ENCODE measurements around the gene KLRC1. TPM values are rescaled to one million over a fixed set of nuclear protein-coding genes. Genes with fewer than 3 reads are reported as not detected.

KLRC1 gene
- total RNA-seq, 1 experiment from 2014 or later, result not detected

- intact Hi-C loops (cut with micrococcal nuclease), result no loop called here
- no TSS peak for BruUV-seq (replicated peaks)
Observed at GRCh38 chr12:10469701-10470100, 16.5 kb upstream of the KLRC1 start.

More at GRCh38 chr12:10469701-10470100, 16.5 kb upstream of the KLRC1 start:
- H3K79me2 ChIP-seq (ENCODE audit: insufficient read depth, low read length), result no peaks in the 10 kb centered on the region
- no peaks in the 10 kb centered on the region for H3K9me2 ChIP-seq (ENCODE audit: insufficient read depth)
- H3K27me3 ChIP-seq (ENCODE audit: insufficient read depth, low read length), result no peaks in the 10 kb centered on the region
- H3K27ac ChIP-seq (ENCODE audit: low read depth, low read length), result no peak overlapping the region
- TF ChIP-seq POLR2AphosphoS5 (IDR thresholded peaks at IDR 0.05; ENCODE audit: low read depth, low read length) (no peak), ATF3 (IDR thresholded peaks at IDR 0.05) (no peak), EZH2 (IDR thresholded peaks at IDR 0.05) (no peak), ZNF274 (IDR thresholded peaks at IDR 0.05; ENCODE audit: low read depth, low read length) (no peak), POLR2A (IDR thresholded peaks at IDR 0.05; ENCODE audit: borderline replicate concordance, extremely low read depth, insufficient read depth, insufficient read length) (no peak), SP1 (IDR thresholded peaks at IDR 0.05; ENCODE audit: low read depth) (no peak), CEBPB (IDR thresholded peaks at IDR 0.05; ENCODE audit: low read depth) (no peak), SIN3A (IDR thresholded peaks at IDR 0.05; ENCODE audit: low read depth) (no peak), MAX (IDR thresholded peaks at IDR 0.05) (no peak), EGR1 (IDR thresholded peaks at IDR 0.05; ENCODE audit: low read depth) (no peak), FOSL1 (IDR thresholded peaks at IDR 0.05; ENCODE audit: low read depth) (no peak), CTCF (IDR thresholded peaks at IDR 0.05 in 2 of 3, conservative IDR thresholded peaks at IDR 0.05 in 1 of 3; ENCODE audit: borderline replicate concordance in 1 of 3, insufficient read depth in 1 of 3, low read depth in 2 of 3, low read length in 2 of 3) (no peak), ZBTB33 (IDR thresholded peaks at IDR 0.05; ENCODE audit: extremely low read depth, insufficient replicate concordance, low read length) (no peak), SRF (IDR thresholded peaks at IDR 0.05; ENCODE audit: low read depth) (no peak), ELF1 (IDR thresholded peaks at IDR 0.05; ENCODE audit: borderline replicate concordance, low read depth) (no peak)
- DNase-seq (ENCODE audit: low read depth, low spot score) (no peak), ATAC-seq (no peak)
- ChIA-PET CTCF (no interaction called here), POLR2A (no interaction called here), RAD21 (ENCODE audit: low non-redundant PET in 1 of 2, low total read pairs in 2 of 2, uncharacterized antibody in 2 of 2, unreplicated experiment in 2 of 2) (no interaction called here)
- H3K36me3 ChIP-seq (ENCODE audit: control insufficient read depth in 1 of 2, insufficient read depth in 2 of 2, low read length in 2 of 2), result no peaks in the 10 kb centered on the region
- no peaks in the 10 kb centered on the region for H3K4me1 ChIP-seq (ENCODE audit: control insufficient read depth in 1 of 2, insufficient read depth in 2 of 2, low read length in 2 of 2)
- no peak overlapping the region for H3K9ac ChIP-seq (ENCODE audit: low read length)
- no peaks in the 10 kb centered on the region for H4K20me1 ChIP-seq (ENCODE audit: insufficient read depth)
- no peak overlapping the region for H3K4me2 ChIP-seq (ENCODE audit: low read length)
- no peak overlapping the region for H2AFZ ChIP-seq (ENCODE audit: low read depth, low read length, poor library complexity, severe bottlenecking)
- H3K9me3 ChIP-seq (ENCODE audit: control insufficient read depth in 1 of 2, insufficient read depth in 1 of 2, low read depth in 1 of 2, low read length in 2 of 2), result no peaks in the 10 kb centered on the region
- H3K4me3 ChIP-seq (replicated peaks in 1 of 2; ENCODE audit: low read depth in 1 of 2, low read length in 2 of 2), result no peak overlapping the region

All from HCT116 (cell line).